ENCODE results near the gene ZSWIM6.
A peak's percentile ranks its signal among the peaks of the same experiment; 100 is the strongest.
"Not testable (repeated sequence)": the region's sequence is repeated elsewhere in the genome, so short reads cannot be mapped to it uniquely, and the experiment has no call there.

ZSWIM6 gene

GRCh38 chr5:61408476-61409168 lies 76.6 kb downstream of the ZSWIM6 start:
- peak; percentile 97 for DNase-seq

DNA sequence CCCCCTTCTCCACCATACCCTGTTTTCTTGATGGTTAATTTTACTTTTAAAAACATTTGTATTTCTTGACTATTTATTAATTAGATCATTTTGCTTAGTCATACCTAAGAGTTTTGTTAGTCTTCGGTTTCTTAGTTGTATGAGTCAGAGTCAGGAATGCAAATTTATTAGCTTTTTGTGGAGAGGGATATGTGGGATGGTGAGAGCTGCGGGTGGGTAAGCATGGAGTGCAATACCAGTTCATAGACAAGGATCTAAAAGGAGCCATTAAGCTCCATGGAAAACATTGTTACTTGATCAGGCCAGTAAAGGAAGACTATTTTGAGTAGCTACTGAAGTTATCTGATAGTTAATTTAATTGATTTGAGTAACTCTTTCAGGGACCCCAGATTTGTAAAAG lies 77.5 kb downstream of the ZSWIM6 start:
- no peak for DNase-seq

DNA sequence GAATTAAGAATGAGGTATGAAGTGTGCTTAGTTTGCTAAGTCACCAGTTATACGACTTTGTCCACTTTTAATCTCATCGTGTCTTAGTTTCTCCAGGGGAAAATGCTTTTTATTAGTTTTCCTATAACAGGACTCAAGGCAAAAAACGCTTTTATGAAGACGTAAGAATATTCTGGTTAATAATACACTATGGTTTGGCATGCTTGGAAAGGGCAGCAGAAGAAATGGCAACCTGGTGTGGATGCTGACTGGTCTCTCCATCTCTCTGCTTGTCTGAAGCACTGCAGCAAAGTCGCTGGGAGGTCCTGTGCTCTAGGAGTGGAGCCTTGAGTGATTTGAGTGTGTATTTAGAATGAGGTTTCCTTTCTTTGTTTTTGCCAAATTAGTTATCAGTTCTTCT lies 78.8 kb downstream of the ZSWIM6 start:
- no peak for DNase-seq

DNA sequence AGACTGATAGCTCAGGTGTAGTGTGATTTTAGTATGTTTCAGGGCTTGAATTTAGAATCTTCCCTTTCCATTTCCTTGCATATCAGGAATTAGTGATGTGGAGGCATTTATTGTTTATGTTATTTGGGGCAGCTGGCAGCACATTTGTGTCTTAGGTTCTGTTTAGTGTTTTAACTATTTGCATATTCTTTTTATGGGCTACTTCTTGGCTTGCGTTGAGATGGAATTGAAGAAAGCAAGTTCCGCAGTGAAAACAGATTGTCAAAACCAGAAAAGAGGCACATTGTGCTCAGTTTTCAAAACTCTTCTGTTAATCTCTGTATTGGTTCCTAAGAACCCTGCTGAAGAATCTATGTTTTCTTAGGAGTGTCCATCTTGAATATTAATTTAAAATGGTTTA lies 80.3 kb downstream of the ZSWIM6 start:
- no peak for DNase-seq

DNA sequence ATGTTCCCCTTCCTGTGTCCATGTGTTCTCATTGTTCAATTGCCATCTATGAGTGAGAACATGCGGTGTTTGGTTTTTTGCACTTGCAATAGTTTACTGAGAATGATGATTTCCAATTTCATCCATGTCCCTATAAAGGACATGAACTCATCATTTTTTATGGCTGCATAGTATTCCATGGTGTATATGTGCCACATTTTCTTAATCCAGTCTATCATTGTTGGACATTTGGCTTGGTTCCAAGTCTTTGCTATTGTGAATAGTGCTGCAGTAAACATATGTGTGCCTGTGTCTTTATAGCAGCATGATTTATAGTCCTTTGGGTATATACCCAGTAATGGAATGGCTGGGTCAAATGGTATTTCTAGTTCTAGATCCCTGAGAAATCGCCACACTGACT lies 81.1 kb downstream of the ZSWIM6 start:
- DNase-seq = not testable (repeated sequence)

GRCh38 chr5:61414806-61415205 lies 82.7 kb downstream of the ZSWIM6 start:
- no peak for DNase-seq

GRCh38 chr5:61416010-61416409 lies 84.0 kb downstream of the ZSWIM6 start:
- no peak for DNase-seq

DNA sequence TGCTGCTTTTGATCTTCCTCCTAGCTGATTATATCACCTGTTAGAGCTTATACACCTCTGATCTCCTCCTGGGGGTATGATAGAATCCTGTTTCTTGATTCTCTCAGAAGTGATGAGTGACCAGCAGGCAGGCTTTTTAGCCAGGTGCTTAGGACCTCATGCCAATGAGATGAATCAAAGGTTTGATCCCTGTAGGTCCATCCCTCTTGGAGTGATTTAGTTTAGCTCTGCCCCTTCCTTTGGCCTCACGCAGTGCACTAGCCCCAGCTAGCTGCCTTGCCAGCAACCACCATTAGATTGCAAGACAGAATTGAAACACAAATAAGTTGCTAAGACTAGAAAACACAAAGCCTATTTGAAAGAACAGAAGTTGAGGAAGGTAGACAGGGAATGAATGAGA lies 84.4 kb downstream of the ZSWIM6 start:
- DNase-seq = no peak

DNA sequence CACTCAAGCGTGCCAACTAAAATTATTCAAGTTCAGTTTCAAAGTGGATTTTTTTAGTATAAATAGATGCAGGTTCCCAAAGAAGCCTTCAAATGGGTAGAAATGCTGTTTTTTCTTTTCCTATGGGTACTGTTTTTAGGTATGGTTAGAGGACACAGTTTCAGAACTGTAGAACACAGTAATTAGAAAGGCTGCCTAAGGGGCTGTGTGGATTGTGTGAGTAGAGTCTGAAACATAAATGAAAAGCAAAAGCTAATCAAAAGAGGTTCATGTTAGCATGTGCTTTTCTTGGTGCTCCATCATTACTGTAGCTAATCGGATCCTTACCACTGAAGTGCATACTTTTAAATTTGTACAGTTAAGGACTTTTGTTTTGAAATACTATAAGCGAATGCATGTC lies 85.3 kb downstream of the ZSWIM6 start:
- DNase-seq = no peak

DNA sequence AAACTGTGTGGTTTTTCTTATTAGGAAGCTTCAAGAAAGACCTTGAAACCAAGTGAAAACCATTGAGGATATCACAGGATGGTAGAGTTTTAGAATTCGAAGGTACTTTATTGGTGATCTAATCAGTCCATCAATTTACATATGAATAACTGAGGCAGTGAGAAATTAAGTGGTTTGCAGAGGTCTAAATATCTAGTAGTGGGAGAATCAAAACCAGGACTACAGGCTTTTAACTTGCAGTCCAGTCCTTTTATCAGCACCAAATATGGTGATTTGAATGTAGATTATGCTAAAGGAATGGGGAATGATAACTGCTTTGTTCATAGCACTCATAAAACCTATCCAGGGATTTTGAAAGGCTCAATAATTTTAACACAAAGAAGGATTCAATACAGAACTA lies 85.8 kb downstream of the ZSWIM6 start:
- no peak for DNase-seq

GRCh38 chr5:61419106-61419505 lies 87.0 kb downstream of the ZSWIM6 start:
- DNase-seq = no peak

GRCh38 chr5:61420016-61420415 lies 88.0 kb downstream of the ZSWIM6 start:
- DNase-seq = no peak

DNA sequence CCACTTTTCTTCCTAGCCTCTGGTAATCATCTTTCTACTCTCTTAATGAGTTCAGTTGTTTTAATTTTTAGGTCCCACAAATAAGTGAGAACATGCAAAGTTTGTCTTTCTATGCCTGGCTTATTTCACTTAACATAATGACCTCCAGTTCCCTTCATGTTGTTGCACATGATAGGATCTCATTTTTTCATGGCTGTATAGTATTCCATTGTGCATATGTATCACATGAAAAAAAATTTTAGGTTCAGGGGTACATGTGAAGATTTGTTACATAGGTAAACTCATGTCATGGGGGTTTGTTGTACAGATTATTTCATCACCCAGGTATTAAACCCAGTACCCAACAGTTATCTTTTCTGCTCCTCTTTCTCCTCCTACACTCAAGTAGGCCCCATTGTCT lies 89.2 kb downstream of the ZSWIM6 start:
- not testable (repeated sequence) for DNase-seq

- DNase-seq = no peak
Observed at GRCh38 chr5:61423487-61424145, 91.6 kb downstream of the ZSWIM6 start.

DNA sequence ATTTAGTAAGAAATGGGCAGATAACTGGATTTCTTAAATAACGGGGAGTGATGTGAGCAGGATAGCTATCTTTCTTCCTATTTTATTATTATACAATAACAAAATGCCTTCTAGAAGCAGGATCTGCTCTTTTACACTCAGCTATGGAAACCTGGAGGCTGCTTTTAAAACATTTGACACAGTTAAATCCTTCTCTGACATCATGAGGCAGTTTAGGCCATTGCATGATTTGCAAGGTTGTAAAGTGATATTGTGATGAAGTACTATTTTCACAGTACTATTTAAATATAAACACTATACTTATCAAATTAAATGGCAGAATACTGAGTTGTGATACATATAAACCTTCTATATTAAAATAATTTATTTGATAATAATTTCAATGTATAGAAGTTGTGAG lies 93.9 kb downstream of the ZSWIM6 start:
- no peak for DNase-seq

GRCh38 chr5:61429906-61430305 lies 97.8 kb downstream of the ZSWIM6 start:
- DNase-seq = no peak

DNA sequence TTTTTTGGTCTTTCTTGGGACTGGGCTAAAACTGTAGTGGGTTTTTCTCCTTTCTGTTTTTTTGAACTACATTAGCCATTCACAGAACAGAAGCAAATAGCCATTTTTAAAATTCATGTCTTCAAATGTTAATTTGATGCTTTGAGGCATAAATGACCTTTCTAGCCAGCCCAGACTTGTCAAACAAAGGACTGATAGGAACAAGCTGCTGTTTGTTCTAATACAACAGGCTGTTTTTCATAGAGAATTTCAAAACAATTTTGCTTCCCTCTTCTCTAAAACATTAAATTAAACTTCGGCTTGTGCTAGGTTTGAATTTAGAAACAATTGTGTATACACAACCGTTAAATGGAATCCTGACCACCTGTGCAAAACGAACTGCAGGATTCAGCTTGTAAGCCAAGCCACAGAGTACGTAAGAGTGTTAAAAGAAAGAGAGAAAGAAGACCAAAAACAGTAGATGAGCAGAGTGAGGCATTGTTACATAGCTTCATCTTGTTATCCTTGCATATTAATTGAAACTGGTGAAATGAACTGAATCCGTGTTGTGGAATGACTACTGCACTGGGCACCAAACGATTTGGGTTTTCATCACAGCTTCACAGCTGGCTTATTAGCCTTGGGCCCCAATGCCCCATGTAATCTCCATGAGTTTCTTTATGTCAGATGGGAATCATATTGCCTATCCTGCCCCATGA lies 100.0 kb downstream of the ZSWIM6 start:
- DNase-seq = no peak

DNA sequence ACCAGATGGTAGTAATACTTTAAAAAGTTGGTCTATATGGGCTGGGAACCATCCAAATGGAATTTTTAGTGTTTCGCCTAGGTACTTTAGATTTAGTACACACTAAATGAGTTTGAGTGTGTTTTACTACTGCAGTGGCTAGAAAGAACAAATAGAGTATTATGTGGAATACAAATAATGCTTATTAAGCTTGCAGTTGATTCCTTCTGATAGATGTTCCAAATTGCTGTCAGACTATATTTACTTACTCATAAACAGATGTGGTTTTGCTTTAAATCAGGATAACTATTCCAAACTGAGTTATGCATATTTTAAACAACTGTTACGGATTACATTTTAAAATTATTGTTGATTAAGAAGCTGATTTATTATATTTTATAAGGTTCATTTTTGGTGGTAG lies 103.3 kb downstream of the ZSWIM6 start:
- no peak for DNase-seq

GRCh38 chr5:61438298-61438970 lies 106.4 kb downstream of the ZSWIM6 start:
- no peak for DNase-seq

GRCh38 chr5:61440086-61440485 lies 108.0 kb downstream of the ZSWIM6 start:
- no peak for DNase-seq

DNA sequence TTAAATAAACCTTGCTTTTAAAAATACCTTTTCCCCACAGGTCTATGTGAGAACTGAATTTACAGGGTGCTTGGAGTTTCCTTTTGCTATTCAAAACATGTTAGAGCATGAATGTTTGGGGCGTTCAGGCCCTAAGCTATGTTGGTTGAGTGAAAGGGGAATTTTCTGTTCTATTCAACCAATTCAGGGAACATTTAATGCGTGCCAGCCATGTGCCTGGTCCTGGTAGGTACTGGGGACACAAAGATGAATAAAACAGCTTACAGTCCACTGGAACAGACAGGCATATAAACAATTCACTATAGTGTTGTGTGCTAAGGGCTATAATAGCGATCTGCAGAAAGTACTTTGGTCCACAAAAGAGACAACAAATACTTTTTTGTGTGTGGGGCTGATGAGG lies 108.5 kb downstream of the ZSWIM6 start:
- no peak for DNase-seq

DNA sequence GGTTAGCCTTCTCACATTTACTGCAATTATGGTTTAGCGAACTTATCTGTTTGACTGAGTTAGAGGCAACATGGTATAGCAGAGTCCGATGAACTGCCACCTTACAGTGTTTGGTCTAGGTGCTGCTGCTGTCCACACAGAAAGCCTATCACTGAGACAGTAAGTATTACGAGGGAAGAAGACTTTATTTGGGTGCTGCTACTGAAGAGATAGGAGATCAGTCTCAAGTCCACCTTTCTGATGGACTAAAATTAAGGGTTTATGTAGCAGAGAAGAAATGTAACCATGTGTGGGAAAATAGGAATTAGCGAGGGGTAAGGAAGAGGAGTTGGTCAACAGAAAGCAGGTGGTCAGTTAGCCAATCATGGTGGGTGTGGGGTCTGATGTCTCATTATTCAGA lies 109.7 kb downstream of the ZSWIM6 start:
- no peak for DNase-seq

- DNase-seq = no peak
Observed at GRCh38 chr5:61447780-61448495, 115.9 kb downstream of the ZSWIM6 start.
